IMR-90 (cell line): ENCODE data around the gene RTF1. TPM values are rescaled to one million over a fixed set of nuclear protein-coding genes. Genes with fewer than 3 reads are reported as not detected.

Experiments
- ATAC-seq: fragments of 200-7000 bp; cut with Tn5 transposase; 2 replicates; pipeline ENCODE4 v1.9.1; 2020; ENCODE audit warnings: low read depth, mild to moderate bottlenecking, moderate library complexity
- BruUV-seq: library from RNA; stranded (reverse); fragments of 400-500 nt; replicated peaks from 2 replicates; lab custom pipeline; 2021; lab: Mats Ljungman, UMichigan
- CTCF ChIA-PET: fragments of 300-600 bp; formaldehyde crosslinking; extraction: SDS; loops from one replicate; lab custom pipeline; 2021; ENCODE audit warnings: antibody characterized with exemption; lab: Yijun Ruan, JAX
- POLR2A ChIA-PET: fragments of 300-600 bp; sonication (Branson Sonifier 250); formaldehyde crosslinking; loops from one replicate; lab custom pipeline; 2022; ENCODE audit warnings: antibody characterized with exemption; ENCODE audit not compliant: unreplicated experiment; lab: Charles Lee
- DNase-seq: peaks from one replicate; pipeline ENCODE4 v3.0.0; 2013
- H2AFZ ChIP-seq: replicated peaks from 2 replicates; pipeline ENCODE3; 2013; ENCODE audit warnings: low read length, mild to moderate bottlenecking; ENCODE audit not compliant: poor library complexity
- H2AK5ac ChIP-seq: 2 replicates; pipeline ENCODE4 v1.6.1; 2013; ENCODE audit warnings: low read depth, low read length, inconsistent platforms
- H2AK9ac ChIP-seq: replicated peaks from 2 replicates; pipeline ENCODE3; 2013; ENCODE audit warnings: mild to moderate bottlenecking, low read depth, low read length, moderate library complexity; ENCODE audit not compliant: poor library complexity
- H2BK120ac ChIP-seq: 2 replicates; pipeline ENCODE4 v1.6.1; 2013; ENCODE audit warnings: low read depth, low read length, inconsistent platforms
- H2BK15ac ChIP-seq: 3 replicates; pipeline ENCODE4 v1.6.1; 2013; ENCODE audit warnings: low read depth, low read length, inconsistent platforms
- H2BK20ac ChIP-seq: 2 replicates; pipeline ENCODE4 v1.6.1; 2013; ENCODE audit warnings: low read depth, mild to moderate bottlenecking, inconsistent platforms, low read length, moderate library complexity
- H2BK5ac ChIP-seq: 2 replicates; pipeline ENCODE4 v1.6.1; 2013; ENCODE audit warnings: mild to moderate bottlenecking, low read depth, low read length, inconsistent platforms; ENCODE audit not compliant: poor library complexity, severe bottlenecking
- H3K14ac ChIP-seq: replicated peaks from 2 replicates; pipeline ENCODE4 v1.6.1; 2013; ENCODE audit warnings: low read depth, low read length, inconsistent platforms
- H3K18ac ChIP-seq: 2 replicates; pipeline ENCODE4 v1.6.1; 2013; ENCODE audit warnings: low read depth, low read length, control low read depth
- H3K23ac ChIP-seq: 2 replicates; pipeline ENCODE4 v1.6.1; 2013; ENCODE audit warnings: low read depth, low read length, inconsistent platforms
- H3K27ac ChIP-seq: 2 replicates; pipeline ENCODE4 v1.5.1; 2013; ENCODE audit warnings: mild to moderate bottlenecking, control low read depth, low read length; ENCODE audit not compliant: insufficient read depth
- H3K27me3 ChIP-seq: 2 replicates; pipeline ENCODE4 v1.6.1; 2013; ENCODE audit warnings: low read length; ENCODE audit not compliant: control insufficient read depth, insufficient read depth
- H3K36me3 ChIP-seq: 2 replicates; pipeline ENCODE4 v1.6.1; 2013; ENCODE audit warnings: low read length, mixed read lengths; ENCODE audit not compliant: control insufficient read depth, insufficient read depth
- H3K4ac ChIP-seq: 2 replicates; pipeline ENCODE4 v1.6.1; 2013; ENCODE audit warnings: low read depth, low read length, inconsistent platforms
- H3K4me1 ChIP-seq: 2 replicates; pipeline ENCODE4 v1.6.1; 2013; ENCODE audit warnings: low read length, mixed read lengths; ENCODE audit not compliant: control insufficient read depth, insufficient read depth
- H3K4me2 ChIP-seq: 2 replicates; pipeline ENCODE4 v1.6.1; 2013; ENCODE audit warnings: low read depth, mild to moderate bottlenecking, control low read depth, low read length, moderate library complexity
- H3K4me3 ChIP-seq: 2 replicates; pipeline ENCODE4 v1.5.1; 2013; ENCODE audit warnings: low read depth, mild to moderate bottlenecking, control low read depth, low read length, moderate library complexity; ENCODE audit not compliant: insufficient read depth
- H3K56ac ChIP-seq: 2 replicates; pipeline ENCODE4 v1.6.1; 2013; ENCODE audit warnings: low read length, inconsistent platforms; ENCODE audit not compliant: insufficient read depth; ENCODE audit errors: extremely low read depth
- H3K79me1 ChIP-seq, 2 experiments: 2 replicates each; pipeline ENCODE4 v1.6.1; 2013; ENCODE audit warnings: low read length in 2 of 2, inconsistent platforms in 1 of 2, low read depth in 1 of 2
- H3K9ac ChIP-seq: 2 replicates; pipeline ENCODE4 v1.6.1; 2013; ENCODE audit warnings: low read depth, low read length, control low read depth
- H3K9me1 ChIP-seq: 2 replicates; pipeline ENCODE4 v1.6.1; 2013; ENCODE audit warnings: low read length, inconsistent platforms; ENCODE audit not compliant: insufficient read depth
- H3K9me3 ChIP-seq: 2 replicates; pipeline ENCODE4 v1.6.1; 2013; ENCODE audit warnings: low read length; ENCODE audit not compliant: control insufficient read depth, insufficient read depth
- H4K20me1 ChIP-seq: 2 replicates; pipeline ENCODE4 v1.6.1; 2013; ENCODE audit warnings: low read length, inconsistent platforms; ENCODE audit not compliant: insufficient read depth
- H4K5ac ChIP-seq: 2 replicates; pipeline ENCODE4 v1.6.1; 2013; ENCODE audit warnings: mild to moderate bottlenecking, low read depth, low read length, control low read depth
- H4K8ac ChIP-seq, 2 experiments: 2 replicates each; pipeline ENCODE4 v1.6.1; 2013; ENCODE audit warnings: low read depth in 2 of 2, low read length in 2 of 2, control low read depth in 1 of 2, inconsistent platforms in 1 of 2
- H4K91ac ChIP-seq: 2 replicates; pipeline ENCODE4 v1.6.1; 2013; ENCODE audit warnings: low read depth, low read length, inconsistent platforms; ENCODE audit not compliant: insufficient read depth
- BHLHE40 ChIP-seq: fragments of 150-350 bp; IDR thresholded peaks from 2 replicates; pipeline ENCODE4 v1.6.1; 2016; ENCODE audit warnings: mild to moderate bottlenecking, low read depth, low read length
- CEBPB ChIP-seq: IDR thresholded peaks from 2 replicates; pipeline ENCODE4 v1.6.1; 2012; ENCODE audit warnings: low read depth, low read length, improper control_type of control experiment
- CHD1 ChIP-seq: IDR thresholded peaks from 2 replicates; pipeline ENCODE4 v1.6.1; 2012; ENCODE audit warnings: low read depth, low read length, improper control_type of control experiment
- FOS ChIP-seq: fragments of 150-350 bp; IDR thresholded peaks from 2 replicates; pipeline ENCODE4 v1.6.1; 2016; ENCODE audit warnings: low read depth, low read length
- MAFK ChIP-seq: IDR thresholded peaks from 2 replicates; pipeline ENCODE4 v1.6.1; 2012; ENCODE audit warnings: low read depth, low read length, improper control_type of control experiment
- MAZ ChIP-seq: IDR thresholded peaks from 2 replicates; pipeline ENCODE4 v1.6.1; 2012; ENCODE audit warnings: low read depth, mild to moderate bottlenecking, low read length, improper control_type of control experiment, moderate library complexity, borderline replicate concordance
- MXI1 ChIP-seq: IDR thresholded peaks from 2 replicates; pipeline ENCODE4 v1.6.1; 2012; ENCODE audit warnings: low read depth, mild to moderate bottlenecking, low read length, moderate library complexity, borderline replicate concordance
- NFE2L2 ChIP-seq: fragments of 150-350 bp; IDR thresholded peaks from 2 replicates; pipeline ENCODE4 v1.6.1; 2016; ENCODE audit warnings: low read depth, mild to moderate bottlenecking, low read length
- POLR2A ChIP-seq: IDR thresholded peaks from 2 replicates; pipeline ENCODE4 v1.6.1; 2012; ENCODE audit warnings: mild to moderate bottlenecking, low read depth, low read length
- RCOR1 ChIP-seq: IDR thresholded peaks from 2 replicates; pipeline ENCODE4 v1.6.1; 2012; ENCODE audit warnings: mild to moderate bottlenecking, low read length, improper control_type of control experiment; ENCODE audit not compliant: insufficient replicate concordance
- RFX5 ChIP-seq: IDR thresholded peaks from 2 replicates; pipeline ENCODE4 v1.8.0; 2012; ENCODE audit warnings: low read depth, mild to moderate bottlenecking, low read length, moderate library complexity
- SMC3 ChIP-seq: fragments of 150-350 bp; IDR thresholded peaks from 2 replicates; pipeline ENCODE4 v1.6.1; 2016; ENCODE audit warnings: low read depth, mild to moderate bottlenecking, antibody characterized with exemption, low read length, moderate library complexity
- WGBS, 2 experiments: methylation state at CpG; one replicate each; pipeline versions ENCODE4 v1.1.5 to v1.1.7; 2013; ENCODE audit warnings: missing lambda C conversion rate in 2 of 2; ENCODE audit not compliant: insufficient read length in 1 of 2; ENCODE audit errors: extremely low coverage in 2 of 2; 5-methylcytosine and 5-hydroxymethylcytosine counted together
- dilution Hi-C: fragments of 300-500 bp; cut with HindIII; formaldehyde crosslinking; loops from one replicate; pipeline ENCODE4 v1.14.3; 2018; ENCODE audit warnings: low sequenced_read_pairs; ENCODE audit not compliant: unreplicated experiment
- in situ Hi-C: fragments of 300-500 bp; cut with MboI; formaldehyde crosslinking; loops from 3 replicates; pipeline ENCODE4 v1.14.3; 2019; ENCODE audit warnings: low sequenced_read_pairs, inconsistent platforms, mixed read lengths
- intact Hi-C: fragments of 100-400 bp; cut with micrococcal nuclease; formaldehyde crosslinking; loops from 2 replicates; pipeline ENCODE4 v1.10.0; 2022
- polyA plus RNA-seq, 3 experiments: library from polyadenylated mRNA; depleted of rRNA; stranded (reverse); fragments of >200 nt; gene quantifications; 2 replicates each; pipeline ENCODE4 v1.2.3, GENCODE V29; 2012; ENCODE audit warnings: low replicate concordance in 1 of 3
- total RNA-seq: library from RNA; depleted of rRNA; stranded (reverse); fragments of >200 nt; gene quantifications from 2 replicates; pipeline ENCODE4 v1.2.3, GENCODE V29; 2012
- TF ChIP-seq, protein P1 (sequence below): fragments of 150-350 bp; IDR thresholded peaks from 2 replicates; pipeline ENCODE4 v1.6.1; 2016; ENCODE audit warnings: low read depth, mild to moderate bottlenecking, low read length, moderate library complexity, borderline replicate concordance
- TF ChIP-seq, protein P2 (sequence below): fragments of 150-350 bp; IDR thresholded peaks from 2 replicates; pipeline ENCODE4 v1.6.1; 2017; ENCODE audit warnings: mild to moderate bottlenecking, antibody characterized with exemption, low read length, low read depth

RTF1 gene
- total and polyA plus RNA-seq, 2 of the 4 experiments (the other 2 are of a cell fraction), result 15.1 to 24.3 TPM

DNA sequence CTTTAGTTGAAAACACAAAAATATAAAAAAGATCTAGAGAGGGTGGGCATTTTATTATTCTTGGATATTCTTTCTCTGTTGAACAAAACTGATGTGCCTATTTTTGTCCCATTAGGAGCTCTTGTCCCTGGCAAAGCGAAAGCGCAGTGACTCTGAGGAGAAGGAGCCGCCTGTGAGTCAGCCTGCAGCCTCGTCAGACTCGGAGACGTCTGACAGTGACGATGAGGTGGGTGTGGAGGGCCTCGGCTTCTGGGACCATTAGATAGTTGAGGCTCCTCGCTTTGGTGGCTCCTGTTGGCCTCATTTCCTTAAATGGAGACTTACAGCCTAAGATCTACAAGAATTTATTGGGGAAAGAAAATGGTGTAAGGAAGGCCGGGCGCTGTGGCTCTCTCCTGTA is 21.3 kb downstream of the RTF1 start:
- Histone ChIP-seq H3K23ac (no peak overlapping the region), H2AK9ac (no peak overlapping the region), H3K36me3 (peaks cover 18% of the 10 kb centered on the region), H2BK5ac (no peak overlapping the region), H3K56ac (no peak overlapping the region), H2AFZ (no peak overlapping the region), H4K20me1 (peaks cover 24% of the 10 kb centered on the region), H3K4me2 (no peak overlapping the region), H3K4ac (no peak overlapping the region; the same call in 1 of the 2 replicates), H2BK20ac (no peak overlapping the region), H3K9me1 (peaks cover 5% of the 10 kb centered on the region; the same call in 1 of the 2 replicates), H3K79me1 (peaks cover 18 to 54% of the 10 kb centered on the region in 2 experiments), H4K5ac (no peak overlapping the region), H3K18ac (no peak overlapping the region), H2BK15ac (no peak overlapping the region), H3K4me3 (no peak overlapping the region), H3K9me3 (no peaks in the 10 kb centered on the region), H2BK120ac (no peak overlapping the region), H2AK5ac (no peak overlapping the region), H3K27me3 (no peaks in the 10 kb centered on the region), H3K14ac (0 out of 2 replicates have a peak overlapping the region, but pooled peaks have one; percentile 19), H3K4me1 (peaks cover 3% of the 10 kb centered on the region), H4K91ac (no peak overlapping the region), H3K9ac (no peak overlapping the region), H4K8ac (peak overlapping the region in 1 of 2 experiments; percentile 22; a peak in 1 of 4 replicates), H3K27ac (no peak overlapping the region)
- intact Hi-C loops, result no loop called here
- TF ChIP-seq BHLHE40 (no peak), MAZ (no peak), SMC3 (no peak), MAFK (no peak), POLR2A (no peak), CEBPB (no peak), CHD1 (no peak), NFE2L2 (no peak), RFX5 (no peak), FOS (no peak), RCOR1 (no peak), MXI1 (no peak)
- TF ChIP-seq, protein P1, sequence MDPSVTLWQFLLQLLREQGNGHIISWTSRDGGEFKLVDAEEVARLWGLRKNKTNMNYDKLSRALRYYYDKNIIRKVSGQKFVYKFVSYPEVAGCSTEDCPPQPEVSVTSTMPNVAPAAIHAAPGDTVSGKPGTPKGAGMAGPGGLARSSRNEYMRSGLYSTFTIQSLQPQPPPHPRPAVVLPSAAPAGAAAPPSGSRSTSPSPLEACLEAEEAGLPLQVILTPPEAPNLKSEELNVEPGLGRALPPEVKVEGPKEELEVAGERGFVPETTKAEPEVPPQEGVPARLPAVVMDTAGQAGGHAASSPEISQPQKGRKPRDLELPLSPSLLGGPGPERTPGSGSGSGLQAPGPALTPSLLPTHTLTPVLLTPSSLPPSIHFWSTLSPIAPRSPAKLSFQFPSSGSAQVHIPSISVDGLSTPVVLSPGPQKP, result no peak
- TF ChIP-seq, protein P2, sequence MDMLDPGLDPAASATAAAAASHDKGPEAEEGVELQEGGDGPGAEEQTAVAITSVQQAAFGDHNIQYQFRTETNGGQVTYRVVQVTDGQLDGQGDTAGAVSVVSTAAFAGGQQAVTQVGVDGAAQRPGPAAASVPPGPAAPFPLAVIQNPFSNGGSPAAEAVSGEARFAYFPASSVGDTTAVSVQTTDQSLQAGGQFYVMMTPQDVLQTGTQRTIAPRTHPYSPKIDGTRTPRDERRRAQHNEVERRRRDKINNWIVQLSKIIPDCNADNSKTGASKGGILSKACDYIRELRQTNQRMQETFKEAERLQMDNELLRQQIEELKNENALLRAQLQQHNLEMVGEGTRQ, result no peak
- in situ Hi-C loops, result no loop called here
- no peak for ATAC-seq
- ChIA-PET POLR2A (interaction anchor here (0.5 kb wide), 1 partner anchor 76 kb away, joined by 3 read pairs; no protein-coding TSS in a partner anchor), CTCF (interaction anchor here (0.6 kb wide), 1 partner anchor 1126 kb away, joined by 3 read pairs; no protein-coding TSS in a partner anchor)
- DNase-seq, result peak; percentile 44
- WGBS, 2 experiments, result 75% methylated on average over 6 of the region's 11 CpGs; no CpG with 5 or more reads in 1 of the 2 experiments
- dilution Hi-C loops, result no loop called here
- BruUV-seq, result no TSS peak
